HG02763 (cell line): ENCODE results near the gene CD4.
"Not testable (repeated sequence)": the region's sequence is repeated elsewhere in the genome, so short reads cannot be mapped to it uniquely, and the experiment has no call there.

Experiments
- ATAC-seq: cut with Tn5 transposase; IDR thresholded peaks from one replicate; pipeline ENCODE4 v1.9.1; 2021; ENCODE audit warnings: mild to moderate bottlenecking, moderate library complexity; ENCODE audit not compliant: unreplicated experiment

Gene CD4

DNA sequence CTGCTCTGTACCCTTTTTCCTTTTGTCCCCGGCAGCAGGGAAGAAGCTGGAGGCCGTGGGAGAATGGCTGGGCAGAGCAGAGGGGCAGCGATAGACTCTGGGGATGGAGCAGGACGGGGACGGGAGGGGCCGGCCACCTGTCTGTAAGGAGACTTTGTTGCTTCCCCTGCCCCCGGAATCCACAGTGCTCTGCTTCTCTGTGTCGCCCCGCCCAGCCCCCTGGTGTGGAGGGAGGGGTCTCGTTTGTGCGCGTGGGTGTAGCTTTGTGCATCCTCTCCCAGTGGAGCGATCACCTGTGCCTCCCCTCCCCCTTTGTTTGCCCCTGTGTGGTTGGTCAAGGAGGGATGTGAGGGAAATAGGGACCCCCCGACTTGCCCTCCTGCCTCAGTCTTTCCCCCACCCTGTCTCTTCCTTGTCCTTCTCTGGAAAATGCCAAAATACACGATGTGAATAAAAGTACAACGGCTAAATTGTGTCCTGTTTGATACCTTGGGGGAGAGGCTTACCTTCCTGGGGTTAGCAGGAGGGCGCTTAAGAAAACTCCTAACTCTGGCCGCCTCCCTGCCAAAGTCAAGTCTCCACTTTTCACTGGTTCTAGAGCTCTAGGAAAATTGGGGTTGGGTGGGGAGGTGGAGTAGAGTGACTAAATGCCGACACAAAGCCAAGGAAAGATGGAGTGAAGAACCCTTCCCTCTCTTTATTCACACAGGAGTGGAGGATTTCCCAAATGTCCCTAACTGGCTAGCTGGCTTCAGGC is 77.0 kb downstream of the CD4 start:
- no peak for ATAC-seq

DNA sequence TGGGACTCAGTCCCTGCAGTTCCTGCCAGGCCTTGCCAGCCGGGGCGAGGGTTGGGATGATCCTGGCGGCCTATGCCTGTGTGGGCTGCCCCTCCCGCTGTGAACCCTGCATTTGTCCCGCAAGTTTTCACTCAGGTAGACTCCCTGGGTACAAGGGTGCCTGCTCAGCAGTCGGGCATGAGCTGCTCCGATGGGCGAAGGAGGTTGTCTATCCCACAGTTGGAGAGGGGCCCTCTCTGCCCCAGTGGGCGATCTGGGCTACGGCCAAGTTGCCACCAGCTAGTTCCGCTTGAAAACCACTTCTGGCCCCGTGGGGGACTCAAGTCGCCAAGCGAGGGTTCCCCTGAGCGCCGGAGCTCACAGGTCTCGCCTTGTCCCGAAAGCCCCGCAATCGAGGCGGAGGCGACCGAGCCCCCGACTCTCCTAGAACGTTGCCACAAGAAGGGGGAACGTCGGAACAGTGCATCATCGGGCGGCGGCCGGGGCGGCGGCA is 77.6 kb downstream of the CD4 start:
- no peak for ATAC-seq

DNA sequence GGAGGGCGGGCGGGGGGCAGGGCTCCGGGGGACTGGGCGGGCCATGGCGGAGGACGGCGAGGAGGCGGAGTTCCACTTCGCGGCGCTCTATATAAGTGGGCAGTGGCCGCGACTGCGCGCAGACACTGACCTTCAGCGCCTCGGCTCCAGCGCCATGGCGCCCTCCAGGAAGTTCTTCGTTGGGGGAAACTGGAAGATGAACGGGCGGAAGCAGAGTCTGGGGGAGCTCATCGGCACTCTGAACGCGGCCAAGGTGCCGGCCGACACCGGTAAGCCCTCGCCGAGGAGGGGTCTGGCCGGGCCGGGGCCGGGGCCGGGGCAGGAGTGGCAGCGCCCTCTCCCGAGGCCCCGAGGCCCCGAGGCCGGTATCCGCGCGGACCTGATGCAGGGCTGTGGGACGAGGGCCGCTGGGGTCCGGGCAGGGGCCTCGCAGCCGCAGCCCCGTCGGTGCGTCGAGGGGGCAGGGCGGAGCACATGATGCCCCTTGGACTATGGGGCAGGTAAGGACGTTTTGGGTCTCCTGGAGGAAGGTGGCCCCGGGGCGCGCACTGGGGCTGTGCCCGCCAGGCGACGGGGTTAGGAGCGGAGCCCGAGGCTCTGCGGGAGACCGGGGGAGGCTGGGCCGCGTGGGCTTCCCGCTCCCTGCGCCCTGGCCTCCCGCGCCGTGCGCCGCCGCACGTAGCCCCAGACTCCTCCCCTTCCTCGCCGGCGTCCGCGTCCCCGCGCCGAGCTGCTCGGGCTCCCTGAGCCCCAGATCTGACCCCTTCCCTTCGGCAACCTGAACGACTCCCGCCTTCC is 78.3 kb downstream of the CD4 start, which contains the start of gene TPI1:
TSS of gene TPI1 (plus strand) at position 119 of the 798 bp plus-strand sequence. CDS start at position 155, 36 bp downstream.
- ATAC-seq = peak; percentile 63

DNA sequence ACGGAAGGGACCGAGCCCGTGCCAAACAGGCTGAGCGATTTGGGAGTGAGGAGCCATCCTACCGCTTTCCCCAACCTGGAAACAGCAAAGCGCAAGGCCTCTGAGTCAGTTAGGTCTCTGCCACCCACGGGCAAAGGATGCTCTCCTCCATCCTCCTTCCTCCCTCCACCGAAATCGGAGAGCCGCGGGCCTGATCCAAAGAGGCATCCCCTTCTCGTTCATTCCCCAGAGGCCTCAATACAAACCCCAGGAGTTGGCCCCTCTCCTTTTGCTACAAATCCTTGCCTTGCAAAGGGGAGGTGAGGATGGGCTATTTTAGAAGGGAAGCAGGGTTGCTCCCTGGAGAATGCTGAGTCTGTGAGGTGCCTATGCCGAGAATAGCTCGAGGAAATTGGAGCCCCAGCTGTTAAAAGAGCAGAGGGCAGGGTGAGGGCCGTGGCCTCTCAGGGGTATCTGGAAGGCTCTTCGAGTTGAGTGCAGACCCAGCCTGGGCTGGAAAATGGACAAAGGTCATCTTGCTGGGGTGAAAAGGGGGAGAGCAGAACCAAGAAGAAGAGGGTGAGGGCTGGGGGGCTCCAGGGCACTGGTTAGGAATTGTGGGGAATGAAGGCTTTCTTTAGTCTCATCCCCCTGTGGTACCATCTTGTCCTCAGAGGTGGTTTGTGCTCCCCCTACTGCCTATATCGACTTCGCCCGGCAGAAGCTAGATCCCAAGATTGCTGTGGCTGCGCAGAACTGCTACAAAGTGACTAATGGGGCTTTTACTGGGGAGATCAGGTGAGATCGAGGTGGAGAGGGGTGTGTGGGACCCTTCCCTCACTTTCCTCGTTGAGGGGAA is 79.1 kb downstream of the CD4 start:
- no peak for ATAC-seq

DNA sequence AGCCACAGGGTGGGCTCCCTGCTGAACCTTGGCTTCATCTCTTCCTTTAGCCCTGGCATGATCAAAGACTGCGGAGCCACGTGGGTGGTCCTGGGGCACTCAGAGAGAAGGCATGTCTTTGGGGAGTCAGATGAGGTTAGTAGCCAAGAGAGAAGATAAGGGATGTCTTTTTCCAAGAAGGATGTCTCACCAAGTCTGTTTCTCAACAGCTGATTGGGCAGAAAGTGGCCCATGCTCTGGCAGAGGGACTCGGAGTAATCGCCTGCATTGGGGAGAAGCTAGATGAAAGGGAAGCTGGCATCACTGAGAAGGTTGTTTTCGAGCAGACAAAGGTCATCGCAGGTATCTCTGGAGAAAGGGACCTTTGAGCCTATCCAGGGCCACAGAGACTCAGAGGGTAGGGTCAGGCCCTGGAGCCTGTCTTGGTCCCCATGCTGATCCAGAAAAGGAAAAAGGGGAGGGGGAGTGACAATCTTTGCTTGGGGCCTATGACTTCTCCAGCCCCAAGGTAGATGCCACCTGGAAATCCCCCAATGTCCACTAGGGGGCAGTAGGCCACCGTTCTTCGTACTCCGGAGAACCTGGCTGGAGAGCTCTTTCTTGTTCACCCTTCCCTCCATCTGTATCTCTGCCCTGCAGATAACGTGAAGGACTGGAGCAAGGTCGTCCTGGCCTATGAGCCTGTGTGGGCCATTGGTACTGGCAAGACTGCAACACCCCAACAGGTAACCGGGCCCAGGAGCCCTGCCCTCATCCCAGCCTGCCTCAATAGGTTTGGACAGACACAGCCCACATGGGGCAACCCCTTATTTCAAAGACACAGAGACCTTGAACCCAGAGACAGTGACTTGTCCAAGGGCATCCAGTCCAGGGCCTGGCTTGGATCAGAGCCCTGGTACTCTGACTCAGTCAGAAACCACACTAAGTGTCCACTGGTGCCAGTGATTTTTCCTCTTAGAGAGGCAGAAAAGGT is 80.0 kb downstream of the CD4 start:
- ATAC-seq = no peak

DNA sequence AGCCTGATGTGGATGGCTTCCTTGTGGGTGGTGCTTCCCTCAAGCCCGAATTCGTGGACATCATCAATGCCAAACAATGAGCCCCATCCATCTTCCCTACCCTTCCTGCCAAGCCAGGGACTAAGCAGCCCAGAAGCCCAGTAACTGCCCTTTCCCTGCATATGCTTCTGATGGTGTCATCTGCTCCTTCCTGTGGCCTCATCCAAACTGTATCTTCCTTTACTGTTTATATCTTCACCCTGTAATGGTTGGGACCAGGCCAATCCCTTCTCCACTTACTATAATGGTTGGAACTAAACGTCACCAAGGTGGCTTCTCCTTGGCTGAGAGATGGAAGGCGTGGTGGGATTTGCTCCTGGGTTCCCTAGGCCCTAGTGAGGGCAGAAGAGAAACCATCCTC is 81.0 kb downstream of the CD4 start:
- not testable (repeated sequence) for ATAC-seq
